Body of pancreas (tissue), 4 donors: ENCODE measurements around the gene NBPF1.
"Not testable (repeated sequence)": the region's sequence is repeated elsewhere in the genome, so short reads cannot be mapped to it uniquely, and the experiment has no call there.

Experiments used
- CTCF ChIP-seq, 7 experiments: fragments of 450-650 bp in 4 of 7; fragments of 200-600 bp in 3 of 7; sonication (generic) in 3 of 7; IDR thresholded peaks; one replicate each; pipeline ENCODE4 v1.5.1; 2016 to 2019; ENCODE audit warnings: antibody characterized with exemption in 7 of 7
- POLR2A ChIP-seq, 3 donors: fragments of 450-650 bp; IDR thresholded peaks; one replicate each; pipeline ENCODE4 v1.6.1; 2016; ENCODE audit warnings: antibody characterized with exemption in 3 of 3, mild to moderate bottlenecking in 2 of 3

GRCh38 chr1:16516694-16517410 lies 96.5 kb downstream of the NBPF1 start:
- TF ChIP-seq CTCF, POLR2A (IDR thresholded peaks at IDR 0.05): not testable (repeated sequence)
